ENCODE measurements around the gene CBFA2T2. TPM values are rescaled to one million over a fixed set of nuclear protein-coding genes. Genes with fewer than 3 reads are reported as not detected.
A peak's percentile ranks its signal among the peaks of the same experiment; 100 is the strongest.

The CBFA2T2 gene
- total RNA-seq, 2 donors from 2014 or later, result 20.9 to 23.8 TPM

DNA sequence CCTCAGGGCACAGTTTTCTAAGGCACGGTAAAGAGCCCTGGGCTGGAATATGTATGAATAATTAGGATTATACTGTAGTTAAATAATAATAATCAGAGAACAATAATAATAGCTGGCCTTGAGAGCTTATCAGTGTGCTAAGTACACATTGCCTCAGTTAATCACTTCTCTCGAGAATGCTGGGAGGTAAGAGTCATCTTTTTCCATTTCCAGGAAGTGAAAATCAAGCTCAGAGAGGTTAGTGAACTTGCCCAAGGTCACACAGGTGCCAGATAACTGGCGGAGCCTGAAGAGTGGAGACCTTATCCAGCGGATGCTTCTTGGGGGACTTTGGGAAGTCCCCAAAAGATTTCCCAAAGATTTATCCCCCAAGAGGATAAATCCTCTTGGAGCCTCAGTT, 19.4 kb upstream of the CBFA2T2 start:
- TF ChIP-seq, protein P1, sequence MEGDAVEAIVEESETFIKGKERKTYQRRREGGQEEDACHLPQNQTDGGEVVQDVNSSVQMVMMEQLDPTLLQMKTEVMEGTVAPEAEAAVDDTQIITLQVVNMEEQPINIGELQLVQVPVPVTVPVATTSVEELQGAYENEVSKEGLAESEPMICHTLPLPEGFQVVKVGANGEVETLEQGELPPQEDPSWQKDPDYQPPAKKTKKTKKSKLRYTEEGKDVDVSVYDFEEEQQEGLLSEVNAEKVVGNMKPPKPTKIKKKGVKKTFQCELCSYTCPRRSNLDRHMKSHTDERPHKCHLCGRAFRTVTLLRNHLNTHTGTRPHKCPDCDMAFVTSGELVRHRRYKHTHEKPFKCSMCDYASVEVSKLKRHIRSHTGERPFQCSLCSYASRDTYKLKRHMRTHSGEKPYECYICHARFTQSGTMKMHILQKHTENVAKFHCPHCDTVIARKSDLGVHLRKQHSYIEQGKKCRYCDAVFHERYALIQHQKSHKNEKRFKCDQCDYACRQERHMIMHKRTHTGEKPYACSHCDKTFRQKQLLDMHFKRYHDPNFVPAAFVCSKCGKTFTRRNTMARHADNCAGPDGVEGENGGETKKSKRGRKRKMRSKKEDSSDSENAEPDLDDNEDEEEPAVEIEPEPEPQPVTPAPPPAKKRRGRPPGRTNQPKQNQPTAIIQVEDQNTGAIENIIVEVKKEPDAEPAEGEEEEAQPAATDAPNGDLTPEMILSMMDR (IDR thresholded peaks at IDR 0.05), result no peak
- DNase-seq, result no peak

GRCh38 chr20:33470866-33471265, 19.0 kb upstream of the CBFA2T2 start:
- intact Hi-C loops (cut with DNase I), result no loop called here
- Histone ChIP-seq H3K9ac (ENCODE audit: low read depth in 2 of 2, low read length in 2 of 2) (no peak overlapping the region), H3K4me3 (no peak overlapping the region), H3K27ac (no peak overlapping the region), H3K4me1 (peaks cover 3% of the 10 kb centered on the region), H3K36me3 (no peaks in the 10 kb centered on the region), H3K27me3 (no peaks in the 10 kb centered on the region), H3K9me3 (no peaks in the 10 kb centered on the region)
- no peak for DNase-seq
- TF ChIP-seq, protein P1 (IDR thresholded peaks at IDR 0.05), result no peak

More for the DNA sequence above, 19.4 kb upstream of the CBFA2T2 start:
- no peak overlapping the region for H3K9ac ChIP-seq (ENCODE audit: low read depth in 2 of 2, low read length in 2 of 2)
- no peak overlapping the region for H3K4me3 ChIP-seq
- no peaks in the 10 kb centered on the region for H3K27me3 ChIP-seq
- H3K36me3 ChIP-seq, result no peaks in the 10 kb centered on the region
- no peaks in the 10 kb centered on the region for H3K9me3 ChIP-seq
- H3K27ac ChIP-seq, result no peak overlapping the region
- intact Hi-C loops (cut with DNase I), result no loop called here
- H3K4me1 ChIP-seq, result peaks cover 3% of the 10 kb centered on the region

GRCh38 chr20:33472868-33473435, 16.9 kb upstream of the CBFA2T2 start:
- H3K27me3 ChIP-seq, result no peaks in the 10 kb centered on the region
- intact Hi-C loops (cut with DNase I), result no loop called here
- TF ChIP-seq, protein P1 (IDR thresholded peaks at IDR 0.05), result no peak
- H3K9ac ChIP-seq (ENCODE audit: low read depth in 2 of 2, low read length in 2 of 2), result no peak overlapping the region
- no peaks in the 10 kb centered on the region for H3K9me3 ChIP-seq
- peaks cover 3% of the 10 kb centered on the region for H3K4me1 ChIP-seq
- no peak overlapping the region for H3K4me3 ChIP-seq
- no peak overlapping the region for H3K27ac ChIP-seq
- no peak for DNase-seq
- no peaks in the 10 kb centered on the region for H3K36me3 ChIP-seq

DNA sequence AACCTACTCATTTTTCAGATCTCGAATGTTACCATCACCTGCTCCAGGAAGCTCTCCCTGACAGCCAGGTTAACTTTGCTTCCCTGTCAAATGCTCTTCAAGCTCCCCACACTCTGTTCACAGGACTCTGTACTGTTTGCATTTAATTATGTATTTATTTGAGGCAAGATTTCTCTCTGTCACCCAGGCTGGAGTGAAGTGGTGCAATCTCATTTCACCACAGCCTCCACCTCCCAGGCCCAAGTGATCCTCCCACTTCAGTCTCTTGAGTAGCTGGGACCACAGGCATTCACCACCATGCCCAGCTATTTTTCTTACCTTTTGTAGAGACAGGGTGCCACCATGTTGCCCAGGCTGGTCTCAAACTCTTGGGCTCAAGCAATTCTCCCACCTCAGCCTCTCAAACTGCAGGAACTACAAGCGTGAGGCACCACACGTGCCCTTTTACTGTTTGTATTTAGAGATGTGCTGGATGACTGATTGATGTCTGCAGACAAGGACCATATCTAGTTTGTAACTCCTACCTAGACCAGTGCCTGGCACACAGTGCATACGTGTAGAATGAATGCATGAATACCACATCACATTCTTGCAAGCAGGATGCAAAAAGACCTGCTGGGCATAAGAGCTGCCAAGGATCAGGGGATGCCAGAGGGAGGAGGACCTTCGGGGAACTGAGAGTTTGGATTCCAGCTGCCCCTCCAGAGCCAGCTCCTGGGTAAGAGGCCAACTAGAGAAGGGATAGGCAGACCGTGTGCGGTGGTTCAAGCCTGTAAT, 15.6 kb upstream of the CBFA2T2 start:
- peak overlapping the region in 1 of 2 donors; percentile 55 for H3K9ac ChIP-seq (ENCODE audit: low read depth in 2 of 2, low read length in 2 of 2)
- no peaks in the 10 kb centered on the region for H3K9me3 ChIP-seq
- DNase-seq, result peak; percentile 48
- H3K27me3 ChIP-seq, result no peaks in the 10 kb centered on the region
- TF ChIP-seq, protein P1 (IDR thresholded peaks at IDR 0.05), result no peak
- H3K4me3 ChIP-seq, result no peak overlapping the region
- intact Hi-C loops (cut with DNase I), result no loop called here
- H3K4me1 ChIP-seq, result peaks cover 3% of the 10 kb centered on the region
- H3K36me3 ChIP-seq, result no peaks in the 10 kb centered on the region
- H3K27ac ChIP-seq, result peak overlapping the region; percentile 44

- no peak overlapping the region for H3K4me3 ChIP-seq
- H3K9me3 ChIP-seq, result no peaks in the 10 kb centered on the region
- intact Hi-C loops (cut with DNase I), result no loop called here
- no peaks in the 10 kb centered on the region for H3K36me3 ChIP-seq
- no peaks in the 10 kb centered on the region for H3K27me3 ChIP-seq
- no peak for DNase-seq
- H3K9ac ChIP-seq (ENCODE audit: low read depth in 2 of 2, low read length in 2 of 2), result peak overlapping the region in 1 of 2 donors; percentile 55
- TF ChIP-seq, protein P1 (IDR thresholded peaks at IDR 0.05), result no peak
- no peak overlapping the region for H3K27ac ChIP-seq
- peaks cover 3% of the 10 kb centered on the region for H3K4me1 ChIP-seq
Observed at GRCh38 chr20:33474963-33475362, 14.9 kb upstream of the CBFA2T2 start.

All from colonic mucosa (tissue), 4 donors.